ENCODE results near the gene CELF3.

The CELF3 gene

DNA sequence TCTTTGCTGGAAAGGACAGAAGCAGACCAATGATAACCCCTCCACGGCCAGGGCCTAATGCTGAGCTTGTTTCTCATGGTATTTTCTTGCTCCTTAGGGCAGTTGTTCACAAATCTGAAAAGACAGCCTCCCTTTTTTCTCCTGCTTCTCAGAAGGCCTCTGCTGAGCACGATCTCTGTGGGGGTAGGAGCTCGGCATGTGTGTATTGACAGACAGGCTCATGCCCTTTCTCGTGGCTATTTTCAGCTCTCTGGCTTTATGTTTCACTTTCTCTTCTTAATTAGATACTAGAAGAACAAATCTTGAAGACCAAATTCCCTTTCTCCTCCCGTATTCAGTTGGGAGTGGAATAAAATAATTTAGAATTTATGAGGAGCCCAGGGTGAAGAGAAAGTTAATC, 4.0 kb upstream of the CELF3 start:
- no peak for DNase-seq

DNA sequence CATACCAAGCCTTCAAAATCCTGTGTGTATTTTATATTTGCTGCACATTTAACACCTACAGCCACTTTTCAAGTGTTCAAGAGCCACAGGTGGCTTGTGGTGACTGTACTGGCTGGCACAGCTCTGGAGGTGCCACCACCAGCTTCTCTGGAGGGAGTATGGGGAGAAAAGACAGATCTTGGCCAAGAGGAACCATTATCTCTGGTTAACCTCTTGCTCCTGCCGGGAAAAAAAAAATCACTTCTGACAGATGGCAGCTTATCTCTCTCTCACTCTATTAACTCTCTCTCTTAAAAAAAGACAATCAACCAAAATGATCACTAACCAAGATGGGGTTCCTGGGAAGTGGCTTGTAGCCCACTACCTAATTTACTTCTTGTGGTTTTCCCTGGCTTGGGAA, 3.5 kb upstream of the CELF3 start:
- no peak for DNase-seq

DNA sequence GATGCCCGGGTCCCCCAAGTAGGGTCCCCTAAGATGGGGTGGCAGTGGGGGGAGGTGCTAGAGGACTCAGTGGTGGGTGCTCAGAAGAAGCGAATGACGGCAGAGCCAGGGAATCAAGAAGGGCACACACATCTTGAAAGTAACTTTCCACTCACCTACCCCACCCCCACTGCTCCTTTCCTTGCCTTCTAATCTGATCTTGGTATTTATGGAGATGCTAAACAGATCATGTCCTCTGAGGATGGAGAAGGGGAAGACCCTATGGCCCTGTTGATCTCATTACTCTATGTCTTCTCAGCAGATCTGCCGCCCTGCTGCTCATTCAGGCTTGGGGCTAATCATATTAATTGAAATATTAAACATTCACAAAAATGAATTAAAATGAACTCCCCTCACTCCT, 2.1 kb upstream of the CELF3 start:
- no peak for DNase-seq

DNA sequence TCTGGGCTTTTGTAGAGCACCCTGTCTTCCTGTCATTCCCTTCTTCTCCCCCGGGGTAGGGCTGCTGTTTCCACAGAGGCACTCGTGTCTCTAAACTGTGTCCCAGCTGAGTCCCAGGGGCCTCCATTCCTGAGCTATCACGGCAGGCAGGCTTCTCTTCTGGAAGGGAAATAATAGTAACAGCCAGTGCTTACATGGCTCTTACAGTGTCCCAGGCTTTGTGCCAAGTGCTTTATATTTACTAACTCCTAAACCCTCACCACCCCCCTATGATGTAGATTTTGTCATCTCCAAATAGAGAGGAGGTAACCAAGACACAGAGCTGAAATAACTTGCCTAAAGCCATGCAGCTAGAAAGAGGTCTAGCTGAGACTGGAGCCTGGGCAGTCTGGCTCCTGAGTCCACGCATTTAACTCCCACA, 1.4 kb upstream of the CELF3 start:
- no peak for DNase-seq

DNA sequence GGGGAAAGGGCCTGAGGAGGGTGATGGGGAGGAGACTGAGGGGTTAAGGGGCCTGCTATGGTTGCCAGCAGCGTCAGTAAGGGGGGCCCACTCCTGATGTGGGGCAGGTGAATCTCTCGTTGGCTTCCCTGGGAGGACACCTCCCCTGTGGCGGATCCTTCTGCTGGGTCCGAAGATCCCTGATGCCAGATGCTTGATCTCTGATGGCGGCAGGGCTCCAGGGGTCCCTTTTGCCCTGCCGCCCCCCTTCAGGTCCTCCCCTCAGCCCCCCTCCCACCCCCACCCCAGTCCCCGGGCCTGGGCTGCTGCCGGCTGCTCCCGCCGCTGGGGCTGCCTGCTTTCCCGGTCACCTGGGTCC, 219 bp downstream of the CELF3 start:
- no peak for DNase-seq

DNA sequence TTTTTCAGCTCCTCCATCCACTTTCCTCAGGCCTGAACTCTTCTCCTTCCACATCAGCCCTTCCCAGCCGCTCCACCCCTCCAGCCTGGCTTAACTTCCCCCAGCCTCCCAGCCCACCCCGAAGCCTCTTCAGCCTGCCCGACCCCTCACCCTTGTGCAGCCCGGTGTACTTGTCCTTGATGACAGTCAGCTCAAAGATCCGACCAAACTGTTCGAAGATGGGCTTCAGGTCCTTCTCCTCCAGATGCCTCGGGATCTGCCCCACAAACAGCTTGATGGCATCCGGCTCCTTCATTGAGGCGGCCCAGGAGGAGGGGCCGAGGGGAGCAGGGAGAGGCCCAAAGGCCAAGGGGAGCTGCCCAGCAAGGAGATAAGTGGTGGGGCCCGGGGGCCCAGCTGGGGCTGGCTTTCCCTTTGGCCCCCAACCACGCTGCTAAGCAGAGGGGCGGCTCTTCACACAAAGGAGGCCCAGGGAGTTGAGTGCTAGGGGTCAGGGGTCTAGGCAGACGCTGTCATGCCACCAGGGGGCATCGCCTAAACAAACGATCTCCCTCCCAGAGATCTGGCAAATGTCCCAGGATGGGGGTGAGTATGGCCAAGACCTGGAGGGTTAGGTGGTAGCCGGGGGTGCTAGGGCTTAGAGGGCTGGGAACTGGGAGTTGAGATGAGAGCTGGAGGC, 738 bp downstream of the CELF3 start:
- peak; percentile 79 for DNase-seq

DNA sequence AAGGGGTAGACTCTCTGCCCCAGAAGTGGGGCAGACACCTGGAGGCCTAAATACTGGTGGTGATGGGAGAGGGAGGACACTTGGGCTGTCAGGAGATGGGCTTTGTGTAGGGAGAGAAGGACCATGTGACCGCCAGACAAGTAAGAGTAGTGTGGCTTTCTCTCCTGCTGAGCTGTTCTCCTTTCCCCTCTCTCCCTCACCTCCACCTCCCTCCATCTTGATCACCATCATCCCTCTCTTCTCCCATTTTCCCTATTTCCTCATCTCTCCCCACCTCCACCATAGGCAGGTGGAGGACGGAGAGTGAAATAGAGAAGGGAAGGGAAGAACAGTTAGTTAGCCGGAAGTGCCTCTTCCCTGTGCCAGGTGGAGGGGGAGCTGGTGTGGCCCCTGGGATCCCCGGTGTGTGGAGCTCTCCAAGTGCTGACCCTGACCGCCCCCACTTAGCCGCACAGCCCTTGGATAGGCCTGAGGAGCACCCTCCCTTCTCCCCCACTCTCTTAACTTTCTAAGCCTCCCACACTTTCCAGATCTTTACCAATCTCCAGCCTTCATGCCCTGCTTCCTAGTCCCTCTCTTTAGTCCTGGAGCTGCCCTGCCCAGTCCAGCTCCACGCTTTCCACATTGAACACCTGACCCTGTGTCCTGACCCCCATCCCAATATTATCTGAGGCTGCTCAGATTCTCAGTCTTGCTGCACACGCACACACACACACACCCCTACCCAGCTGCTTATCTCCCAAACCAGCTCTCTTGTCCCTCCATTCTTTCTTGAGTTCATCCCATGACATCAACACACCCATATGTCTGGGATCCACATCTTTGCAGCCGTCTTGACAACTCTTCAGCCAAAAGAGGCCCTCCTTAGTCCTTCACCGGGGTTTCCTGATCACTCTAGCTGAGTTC, 1.5 kb downstream of the CELF3 start:
- DNase-seq, result no peak

DNA sequence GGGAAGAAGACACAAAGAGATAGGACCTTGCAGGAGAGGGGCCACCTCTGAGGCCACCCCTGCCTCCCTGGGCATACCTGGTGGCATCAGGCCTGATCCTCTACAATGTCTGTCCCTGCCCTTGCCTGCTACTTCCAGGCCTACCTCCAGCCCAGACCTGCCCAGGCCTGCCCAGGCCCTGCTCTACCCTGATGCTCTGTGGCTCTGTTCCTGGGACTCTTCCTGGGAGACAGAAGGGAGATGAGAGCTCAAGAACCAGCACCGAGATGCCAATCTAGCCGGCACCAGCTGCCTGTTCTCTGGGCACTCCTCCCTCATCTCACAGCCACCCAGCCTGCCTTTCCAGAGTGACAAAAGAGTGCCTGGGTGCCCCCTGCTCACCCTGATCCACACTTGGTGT, 2.7 kb downstream of the CELF3 start:
- DNase-seq, result no peak

DNA sequence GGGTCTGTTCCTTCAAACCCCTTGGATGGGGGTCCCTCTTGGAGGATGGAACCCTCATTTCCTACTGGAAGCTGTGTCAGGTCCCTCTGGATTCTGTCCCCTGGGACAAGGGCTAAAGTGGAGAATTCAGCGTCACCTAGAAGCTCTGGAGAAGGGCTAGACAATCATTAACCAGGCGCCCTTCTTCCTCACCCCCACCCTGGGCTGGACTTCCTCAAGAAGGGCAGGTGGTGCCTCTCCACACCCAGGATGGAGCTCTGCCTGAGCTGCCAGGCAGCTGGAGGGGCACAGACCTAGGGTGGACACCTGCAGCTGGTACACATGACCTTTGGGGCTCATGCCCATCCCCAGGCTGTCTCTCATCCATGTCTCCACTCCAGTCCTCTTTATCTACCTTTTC, 3.6 kb downstream of the CELF3 start:
- no peak for DNase-seq

DNA sequence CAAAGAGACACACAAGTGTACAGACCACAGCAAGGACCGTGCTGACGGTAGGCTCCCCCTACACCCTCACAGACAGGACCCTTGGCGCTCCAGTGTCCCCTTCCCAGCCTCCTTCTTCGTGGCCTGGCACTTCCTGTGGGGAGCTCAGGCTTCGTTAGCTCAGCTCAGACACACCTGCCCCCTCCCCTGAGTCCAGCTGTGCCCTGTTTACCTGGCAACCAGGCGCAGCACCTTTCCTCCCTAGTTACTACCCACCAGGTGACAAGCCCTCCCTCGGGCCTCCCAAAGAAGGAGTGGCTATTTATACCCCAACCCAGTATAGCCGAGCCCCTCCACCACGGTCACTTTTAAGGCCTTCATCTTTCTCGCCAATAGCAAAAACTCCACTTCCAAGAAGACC, 4.7 kb downstream of the CELF3 start:
- no peak for DNase-seq

DNA sequence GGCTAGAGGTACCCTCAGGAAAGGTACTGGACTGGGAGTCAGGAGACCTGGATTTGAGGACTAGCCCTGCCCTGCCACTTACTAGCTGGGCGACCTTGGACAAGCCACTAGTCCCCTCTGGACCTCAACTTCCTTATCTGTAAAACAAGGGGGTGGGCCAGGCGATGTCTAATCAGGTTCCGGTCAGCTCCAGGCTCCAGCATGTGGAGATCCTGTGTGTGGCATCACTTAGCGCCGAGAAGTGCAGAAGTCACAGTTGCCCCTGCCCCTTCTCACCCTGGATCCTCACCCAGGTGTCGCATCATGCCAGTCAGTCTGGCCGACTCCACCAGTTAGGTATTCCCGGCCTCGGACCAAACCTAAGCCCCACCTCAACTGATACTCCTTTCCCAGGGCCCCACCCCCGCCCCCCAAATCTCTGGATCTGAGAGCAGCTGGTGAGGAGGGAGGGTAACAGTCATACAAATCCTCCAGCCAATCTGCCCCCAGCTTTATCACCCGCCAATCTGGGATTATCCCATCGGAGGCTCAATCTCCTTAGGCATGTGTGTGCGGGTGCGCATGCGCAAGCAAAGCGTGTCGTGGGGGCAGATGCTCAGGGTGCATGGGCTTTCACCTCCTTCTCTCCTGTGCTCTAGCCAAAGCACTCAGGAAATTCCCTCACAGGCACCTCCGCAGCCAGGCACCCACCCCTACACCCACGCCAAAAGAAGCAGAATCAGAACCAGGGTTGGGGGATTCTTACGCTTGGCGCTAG, 5.4 kb downstream of the CELF3 start:
- no peak for DNase-seq

DNA sequence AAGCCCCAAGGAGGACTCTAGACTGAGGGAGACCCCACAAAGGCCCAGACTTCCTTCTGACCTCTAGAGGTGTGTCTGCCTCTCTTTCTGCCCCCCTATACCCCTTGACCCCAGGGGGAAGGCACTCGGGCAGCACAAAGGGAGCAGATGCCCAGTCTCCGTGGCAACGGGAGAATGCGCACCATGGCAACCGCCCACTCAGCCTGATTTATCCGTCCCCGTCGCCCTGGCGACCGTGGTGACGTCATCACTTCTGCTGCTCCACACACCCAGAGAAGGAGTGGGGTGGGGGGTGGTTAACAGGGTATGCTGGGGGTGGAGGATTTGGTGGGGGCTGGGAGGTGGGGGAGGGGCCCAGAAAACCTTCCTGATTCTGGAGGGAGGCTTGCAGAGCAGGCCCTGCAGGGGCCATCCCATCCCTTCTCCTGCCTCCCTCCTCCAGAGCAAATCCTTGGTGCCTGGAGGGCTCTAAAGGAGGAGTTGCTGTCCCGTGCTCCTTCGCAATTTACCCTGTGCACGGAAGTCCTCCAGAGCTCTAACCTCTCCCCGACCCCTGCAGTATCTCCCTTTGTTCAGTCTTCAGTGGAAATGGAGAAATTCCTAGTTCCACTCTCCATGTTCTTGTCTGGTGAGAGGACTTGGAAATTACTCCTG, 6.3 kb downstream of the CELF3 start:
- no peak for DNase-seq

DNA sequence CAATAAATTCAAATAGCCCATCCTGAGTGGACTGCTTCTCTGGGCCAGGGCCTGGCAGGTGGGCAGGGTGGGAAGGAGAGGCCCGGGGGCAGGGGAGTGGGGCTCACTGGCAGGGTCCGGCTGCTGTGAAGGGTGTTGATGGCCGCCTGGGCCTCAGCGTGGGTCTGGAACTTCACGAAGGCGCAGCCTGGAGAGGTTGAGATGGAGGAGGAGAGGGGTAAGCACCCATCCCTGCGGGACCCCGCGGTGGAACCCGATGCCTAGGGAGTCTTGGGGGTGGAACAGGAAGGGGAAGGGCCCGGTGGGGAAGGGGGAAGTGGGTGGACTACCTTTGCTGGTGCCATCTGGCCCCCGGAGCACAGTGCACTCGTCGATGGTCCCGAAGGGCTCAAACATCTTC, 7.7 kb downstream of the CELF3 start:
- DNase-seq, result no peak

DNA sequence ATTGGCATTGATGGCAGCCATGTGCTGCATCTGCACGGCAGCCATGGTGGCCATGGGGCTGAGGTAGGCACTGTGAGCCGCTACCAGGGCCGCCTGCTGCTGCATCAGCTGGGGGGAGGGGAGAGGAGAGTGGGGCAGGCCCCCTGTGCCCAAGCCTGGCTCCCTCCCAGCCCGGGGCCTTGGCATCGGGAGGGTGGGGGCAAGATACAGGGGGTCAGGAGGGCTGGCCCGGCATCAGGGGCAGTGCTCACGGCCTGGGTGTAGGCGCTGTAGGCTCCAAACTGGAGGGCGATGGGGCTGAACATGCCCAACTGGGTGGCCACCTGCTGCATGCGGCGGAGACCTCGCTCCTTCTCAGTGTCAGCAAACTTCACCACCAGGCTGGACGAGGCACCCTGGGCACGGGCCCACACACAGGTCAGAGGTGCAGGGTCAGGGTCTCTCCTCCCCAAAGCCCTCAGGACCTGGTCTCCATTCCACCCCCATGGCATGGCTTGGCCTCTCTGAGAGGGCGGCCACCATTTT, 9.0 kb downstream of the CELF3 start:
- no peak for DNase-seq

DNA sequence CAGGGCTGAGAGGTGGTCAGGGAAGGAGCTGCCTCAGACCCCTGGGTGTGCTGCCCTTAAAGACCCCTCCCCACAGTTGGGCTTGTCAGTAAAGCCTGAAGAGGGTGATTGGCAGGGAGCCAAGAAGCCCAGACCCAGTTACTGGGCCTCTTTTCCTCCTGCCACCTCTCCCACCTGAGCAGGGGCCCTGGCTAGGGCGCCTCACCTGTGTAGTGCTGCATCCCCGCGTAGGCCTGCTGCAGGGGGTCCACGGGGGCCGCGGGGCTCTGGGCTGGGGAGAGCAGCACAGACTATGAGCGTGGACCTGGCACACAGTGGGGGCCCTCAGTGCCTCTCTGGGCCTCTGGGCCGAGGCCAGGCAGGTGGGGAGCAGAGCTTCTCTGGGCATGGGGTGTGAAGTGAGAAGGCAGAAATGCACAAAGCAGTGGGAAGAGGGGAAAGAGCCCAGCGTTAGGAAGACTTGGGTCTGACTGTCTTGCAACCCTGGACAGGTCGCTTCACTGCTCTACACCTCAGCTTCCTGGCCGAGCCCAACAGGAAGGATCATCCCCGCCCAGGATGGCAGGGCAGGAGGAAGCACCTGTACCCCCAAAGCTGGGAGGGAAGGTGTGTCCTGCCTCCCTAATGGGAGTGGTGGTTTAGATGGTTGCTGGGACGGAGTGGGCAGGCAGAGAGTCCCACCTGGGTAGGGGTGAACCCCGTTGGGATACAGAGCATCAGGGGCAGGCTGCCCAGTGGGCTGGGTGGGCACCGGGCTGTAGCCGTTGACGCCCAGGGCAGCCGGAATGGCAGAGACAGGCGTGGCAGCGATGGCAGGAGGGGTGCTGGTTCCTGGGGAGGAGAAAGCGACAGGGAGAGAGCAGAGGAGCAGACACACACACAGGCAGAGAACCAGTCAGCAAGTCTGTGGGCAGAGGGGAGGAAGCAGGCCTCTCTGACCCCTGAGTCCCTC, 9.9 kb downstream of the CELF3 start:
- DNase-seq, result no peak

DNA sequence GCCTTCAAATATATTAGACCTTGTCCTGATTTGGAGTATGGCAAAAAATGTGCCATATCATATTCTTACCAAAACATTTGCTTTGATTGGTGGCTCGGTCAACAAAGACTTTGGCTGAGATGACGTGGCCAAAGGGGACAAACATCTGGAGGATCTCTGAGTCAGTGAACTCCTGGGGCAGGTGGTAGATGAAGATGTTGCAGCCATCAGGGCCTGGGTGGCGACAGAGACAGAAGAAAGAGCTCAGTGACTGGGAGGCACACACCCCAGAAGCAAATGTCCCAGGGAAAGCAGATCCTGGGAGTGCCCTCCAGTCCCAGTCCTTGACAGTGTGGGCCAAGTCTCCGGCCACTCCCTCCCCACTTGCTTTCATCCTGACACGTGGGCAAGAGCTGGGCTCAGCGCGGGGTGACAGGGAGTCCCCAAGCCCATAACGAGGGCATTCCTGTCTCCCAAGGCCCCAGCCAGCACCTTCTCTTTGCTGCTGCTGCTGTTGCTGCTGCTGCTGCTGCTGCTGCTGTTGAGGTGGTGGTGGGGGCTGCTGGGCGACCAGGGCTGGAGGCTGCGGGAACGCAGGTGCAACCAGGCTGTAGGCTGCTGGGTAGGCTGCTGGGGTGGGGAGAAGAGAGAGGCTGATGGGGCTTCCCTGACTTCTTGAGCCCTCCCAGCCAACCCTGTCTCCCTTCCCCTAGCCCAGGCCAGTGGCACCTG, 10.7 kb downstream of the CELF3 start:
- DNase-seq, result no peak

DNA sequence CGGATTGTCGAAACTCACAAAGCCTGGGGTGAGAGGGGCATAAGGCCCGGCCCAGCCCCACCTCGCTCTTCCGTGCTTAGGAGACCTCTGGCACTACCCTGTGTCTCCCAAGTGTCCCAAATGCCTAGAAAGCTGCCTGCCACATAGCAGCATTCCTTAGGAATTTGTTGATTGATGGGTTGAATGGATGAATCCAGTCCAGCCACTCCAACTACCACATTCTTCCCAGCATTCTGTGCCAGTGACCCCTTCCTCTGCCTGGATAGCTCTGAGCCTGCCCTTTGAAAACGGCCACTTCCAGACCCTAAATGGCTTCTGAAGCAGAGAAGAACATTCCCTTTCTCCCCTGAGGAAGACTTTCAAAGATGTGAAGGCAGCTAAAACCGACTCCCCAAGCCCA, 11.5 kb downstream of the CELF3 start:
- DNase-seq, result no peak

DNA sequence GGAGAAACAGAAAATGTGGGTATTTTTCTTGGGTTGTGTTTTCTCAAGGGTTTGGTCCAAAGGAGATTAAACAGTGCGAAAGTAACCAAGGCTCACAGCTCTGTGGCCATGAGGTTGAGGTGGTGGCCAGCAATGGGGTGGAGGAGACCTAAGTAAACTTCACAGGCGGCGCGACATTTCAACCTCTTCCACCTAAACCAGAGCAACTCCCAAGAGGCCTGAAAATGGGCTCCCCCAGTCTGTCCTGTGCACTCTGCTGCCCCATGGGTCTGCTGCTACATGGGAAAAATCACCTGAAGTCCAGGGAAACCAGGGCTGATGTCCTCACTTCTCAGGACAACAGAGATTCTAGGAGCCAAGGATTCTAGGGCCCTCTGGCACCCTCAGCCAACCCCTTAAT, 12.4 kb downstream of the CELF3 start:
- DNase-seq, result no peak

DNA sequence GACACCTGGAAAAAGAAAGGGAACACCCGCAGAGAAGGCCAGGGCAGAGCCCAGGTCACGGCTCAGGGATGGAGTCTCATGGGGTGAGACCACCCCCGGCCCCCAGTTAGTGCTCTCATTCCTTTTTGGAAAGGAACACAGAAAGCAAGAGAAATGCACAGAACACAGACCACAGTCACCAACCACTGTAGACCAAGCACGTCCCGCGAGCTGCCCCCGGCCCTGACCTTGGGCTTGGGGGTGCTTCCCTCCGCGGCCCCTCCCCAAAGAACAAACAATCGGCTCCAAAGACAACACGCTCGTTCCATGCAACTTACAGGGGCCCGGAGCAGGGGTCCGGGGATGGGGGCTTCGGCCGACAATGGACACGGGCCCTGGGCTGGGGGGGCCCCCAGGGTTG, 12.8 kb downstream of the CELF3 start:
- DNase-seq, result no peak

DNA sequence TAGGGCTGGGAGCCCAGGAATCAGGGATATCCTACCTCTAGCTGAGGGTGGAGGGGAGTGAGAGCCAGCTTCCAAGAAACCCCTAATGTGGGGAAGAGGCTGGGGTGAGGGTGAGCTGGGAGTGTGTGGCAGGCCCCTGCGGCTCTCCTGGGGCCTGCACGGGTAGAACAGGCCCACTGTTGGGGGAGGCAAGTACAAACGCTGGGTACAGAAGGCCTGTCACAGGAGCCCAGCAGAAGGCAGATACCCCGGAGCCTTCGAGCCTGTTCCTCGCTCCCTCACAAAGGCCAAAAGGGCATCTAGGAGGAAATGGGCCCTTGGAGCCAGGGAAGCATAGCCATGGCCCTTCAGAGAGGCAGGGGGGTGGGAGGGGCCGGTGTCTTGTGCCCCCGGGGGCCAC, 13.7 kb downstream of the CELF3 start:
- no peak for DNase-seq

DNA sequence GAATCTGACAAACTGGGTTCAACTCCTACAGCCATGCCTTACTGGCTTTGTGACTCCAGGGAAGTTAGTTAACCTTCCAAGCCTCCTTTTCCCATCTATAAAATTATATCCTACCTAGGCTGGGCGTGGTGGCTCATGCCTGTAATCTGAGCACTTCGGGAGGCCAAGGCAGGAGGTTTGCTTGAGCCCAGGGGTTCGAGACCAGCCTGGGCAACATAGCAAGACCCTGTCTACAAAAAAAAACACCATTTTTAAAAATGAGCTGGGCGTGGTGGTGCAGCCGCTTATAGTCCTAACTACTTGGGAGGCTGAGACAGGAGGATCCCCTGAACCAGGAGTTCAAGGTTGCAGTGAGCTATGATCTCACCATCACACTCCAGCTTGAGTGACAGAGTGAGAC, 15.1 kb downstream of the CELF3 start:
- DNase-seq, result no peak

Data from NCI-H1092 treated with DMSO at 0.1 percent for 48 hours (cell line).